Frontal cortex (tissue), 4 donors: ENCODE results near the gene IQCM. TPM values are rescaled to one million over a fixed set of nuclear protein-coding genes. Genes with fewer than 3 reads are reported as not detected.
"Not testable (repeated sequence)": the region's sequence is repeated elsewhere in the genome, so short reads cannot be mapped to it uniquely, and the experiment has no call there.

Experiments
- DNase-seq, 2 donors: peaks; one replicate each; pipeline ENCODE4 v3.0.0; 2012; ENCODE audit warnings: low spot score in 2 of 2
- FAIRE-seq: peaks from 2 replicates; lab custom pipeline; 2012; peaks lifted over from hg19 to GRCh38; lab: Jason Lieb, UNC
- total RNA-seq: library from RNA; depleted of rRNA; stranded (reverse); fragments of >200 nt; gene quantifications from one replicate; pipeline ENCODE4 v1.2.3, GENCODE V29; 2014
- donor health status: control.
- donor health status: control.
- donor health status: control.

The IQCM gene
- total RNA-seq, 1 donor from 2014 or later: not detected

- FAIRE-seq (no peak), DNase-seq (no peak)
These were observed 470.2 kb downstream of the IQCM start for GRCh38 chr4:149345424-149345823.

- no peak for FAIRE-seq
These were observed 471.2 kb downstream of the IQCM start for GRCh38 chr4:149344436-149344835.

GRCh38 chr4:149343614-149344013 is 472.0 kb downstream of the IQCM start:
- no peak for DNase-seq
- FAIRE-seq: no peak

More at GRCh38 chr4:149344436-149344835, 471.2 kb downstream of the IQCM start:
- no peak for DNase-seq

- FAIRE-seq, DNase-seq: not testable (repeated sequence)
These were observed 474.5 kb downstream of the IQCM start for GRCh38 chr4:149341117-149341516.

- FAIRE-seq: no peak
- DNase-seq: no peak
These were observed 487.5 kb downstream of the IQCM start for GRCh38 chr4:149328161-149328560.

- no peak for FAIRE-seq
- DNase-seq: no peak
These were observed 493.4 kb downstream of the IQCM start for GRCh38 chr4:149322203-149322602.

- DNase-seq (no peak), FAIRE-seq (no peak)
These were observed 494.2 kb downstream of the IQCM start for GRCh38 chr4:149321438-149321837.

GRCh38 chr4:149311076-149311475 is 504.6 kb downstream of the IQCM start:
- no peak for DNase-seq
- FAIRE-seq: no peak

GRCh38 chr4:149306537-149306936 is 509.1 kb downstream of the IQCM start:
- FAIRE-seq: no peak
- no peak for DNase-seq
